ENCODE data around the gene CRPPA.

Gene CRPPA

GRCh38 chr7:16423761-16424160 lies 2.4 kb upstream of the CRPPA start:
- in situ Hi-C loops (cut with MboI; ENCODE audit: low sequenced_read_pairs): no loop called here

GRCh38 chr7:16422917-16423316 lies 1.6 kb upstream of the CRPPA start:
- in situ Hi-C loops (cut with MboI; ENCODE audit: low sequenced_read_pairs): no loop called here

- in situ Hi-C loops (cut with MboI; ENCODE audit: low sequenced_read_pairs): no loop called here
These were observed 731 bp upstream of the CRPPA start for GRCh38 chr7:16422103-16422435.

- in situ Hi-C loops (cut with MboI; ENCODE audit: low sequenced_read_pairs): no loop called here
These were observed 547 bp downstream of the CRPPA start for GRCh38 chr7:16420649-16421332.

- in situ Hi-C loops (cut with MboI; ENCODE audit: low sequenced_read_pairs): no loop called here
These were observed 1.0 kb downstream of the CRPPA start for GRCh38 chr7:16420329-16420648.

GRCh38 chr7:16419859-16420258 lies 1.5 kb downstream of the CRPPA start:
- in situ Hi-C loops (cut with MboI; ENCODE audit: low sequenced_read_pairs): no loop called here

- in situ Hi-C loops (cut with MboI; ENCODE audit: low sequenced_read_pairs): no loop called here
These were observed 2.2 kb downstream of the CRPPA start for GRCh38 chr7:16419126-16419525.

- in situ Hi-C loops (cut with MboI; ENCODE audit: low sequenced_read_pairs): no loop called here
These were observed 3.4 kb downstream of the CRPPA start for GRCh38 chr7:16417906-16418305.

- in situ Hi-C loops (cut with MboI; ENCODE audit: low sequenced_read_pairs): no loop called here
These were observed 4.8 kb downstream of the CRPPA start for GRCh38 chr7:16416289-16417282.

GRCh38 chr7:16412274-16413254 lies 8.8 kb downstream of the CRPPA start:
- in situ Hi-C loops (cut with MboI; ENCODE audit: low sequenced_read_pairs): no loop called here

- in situ Hi-C loops (cut with MboI; ENCODE audit: low sequenced_read_pairs): no loop called here
These were observed 9.9 kb downstream of the CRPPA start for GRCh38 chr7:16411391-16411790.

- in situ Hi-C loops (cut with MboI; ENCODE audit: low sequenced_read_pairs): no loop called here
These were observed 11.6 kb downstream of the CRPPA start for GRCh38 chr7:16409777-16410176.

GRCh38 chr7:16404636-16405035 lies 16.7 kb downstream of the CRPPA start:
- in situ Hi-C loops (cut with MboI; ENCODE audit: low sequenced_read_pairs): no loop called here

GRCh38 chr7:16403475-16403874 lies 17.9 kb downstream of the CRPPA start:
- in situ Hi-C loops (cut with MboI; ENCODE audit: low sequenced_read_pairs): no loop called here

GRCh38 chr7:16402940-16403339 lies 18.4 kb downstream of the CRPPA start:
- in situ Hi-C loops (cut with MboI; ENCODE audit: low sequenced_read_pairs): no loop called here

GRCh38 chr7:16402091-16402490 lies 19.2 kb downstream of the CRPPA start:
- in situ Hi-C loops (cut with MboI; ENCODE audit: low sequenced_read_pairs): no loop called here

- in situ Hi-C loops (cut with MboI; ENCODE audit: low sequenced_read_pairs): no loop called here
These were observed 20.5 kb downstream of the CRPPA start for GRCh38 chr7:16400893-16401275.

- in situ Hi-C loops (cut with MboI; ENCODE audit: low sequenced_read_pairs): no loop called here
These were observed 21.1 kb downstream of the CRPPA start for GRCh38 chr7:16399916-16400892.

- in situ Hi-C loops (cut with MboI; ENCODE audit: low sequenced_read_pairs): no loop called here
These were observed 22.0 kb downstream of the CRPPA start for GRCh38 chr7:16399265-16399831.
